ENCODE results near the gene KCNK13.

- TF ChIP-seq MAFK (IDR thresholded peaks at IDR 0.05; ENCODE audit: low read depth, low read length) (no peak), BHLHE40 (IDR thresholded peaks at IDR 0.05; ENCODE audit: low read depth, low read length) (no peak), POLR2A (IDR thresholded peaks at IDR 0.05; ENCODE audit: low read depth, low read length) (no peak), CTCF (conservative IDR thresholded peaks at IDR 0.05; ENCODE audit: low read depth, low read length) (no peak)
These were observed 136.8 kb downstream of the KCNK13 start for GRCh38 chr14:90198541-90199060.
